ENCODE results near the gene ACTR2.

- TF ChIP-seq, protein P1, sequence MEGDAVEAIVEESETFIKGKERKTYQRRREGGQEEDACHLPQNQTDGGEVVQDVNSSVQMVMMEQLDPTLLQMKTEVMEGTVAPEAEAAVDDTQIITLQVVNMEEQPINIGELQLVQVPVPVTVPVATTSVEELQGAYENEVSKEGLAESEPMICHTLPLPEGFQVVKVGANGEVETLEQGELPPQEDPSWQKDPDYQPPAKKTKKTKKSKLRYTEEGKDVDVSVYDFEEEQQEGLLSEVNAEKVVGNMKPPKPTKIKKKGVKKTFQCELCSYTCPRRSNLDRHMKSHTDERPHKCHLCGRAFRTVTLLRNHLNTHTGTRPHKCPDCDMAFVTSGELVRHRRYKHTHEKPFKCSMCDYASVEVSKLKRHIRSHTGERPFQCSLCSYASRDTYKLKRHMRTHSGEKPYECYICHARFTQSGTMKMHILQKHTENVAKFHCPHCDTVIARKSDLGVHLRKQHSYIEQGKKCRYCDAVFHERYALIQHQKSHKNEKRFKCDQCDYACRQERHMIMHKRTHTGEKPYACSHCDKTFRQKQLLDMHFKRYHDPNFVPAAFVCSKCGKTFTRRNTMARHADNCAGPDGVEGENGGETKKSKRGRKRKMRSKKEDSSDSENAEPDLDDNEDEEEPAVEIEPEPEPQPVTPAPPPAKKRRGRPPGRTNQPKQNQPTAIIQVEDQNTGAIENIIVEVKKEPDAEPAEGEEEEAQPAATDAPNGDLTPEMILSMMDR (IDR thresholded peaks at IDR 0.05) = peak in 6 of 12 donors; percentile 9 to 37 (median 19)
- TF ChIP-seq POLR2A (IDR thresholded peaks at IDR 0.05) = no peak
Observed at GRCh38 chr2:65256054-65256453, 28.4 kb downstream of the ACTR2 start.
